BLaER1 (cell line): ENCODE results near the gene E2F2.

ENCODE experiments used
- H3K27ac ChIP-seq: shearing (Covaris generic); formaldehyde crosslinking; 2 replicates; pipeline ENCODE4 v1.8.1; 2022
- H3K27me3 ChIP-seq: shearing (Covaris generic); formaldehyde crosslinking; 2 replicates; pipeline ENCODE4 v1.8.1; 2022
- H3K36me3 ChIP-seq: shearing (Covaris generic); formaldehyde crosslinking; 2 replicates; pipeline ENCODE4 v1.8.1; 2022
- H3K4me1 ChIP-seq: shearing (Covaris generic); formaldehyde crosslinking; 2 replicates; pipeline ENCODE4 v1.8.1; 2022
- H3K4me2 ChIP-seq: shearing (Covaris generic); formaldehyde crosslinking; 2 replicates; pipeline ENCODE4 v1.8.1; 2022
- H3K4me3 ChIP-seq: shearing (Covaris generic); formaldehyde crosslinking; 2 replicates; pipeline ENCODE4 v1.8.1; 2022
- H3K9ac ChIP-seq: shearing (Covaris generic); formaldehyde crosslinking; 2 replicates; pipeline ENCODE4 v1.8.1; 2022
- H3K9me3 ChIP-seq: shearing (Covaris generic); formaldehyde crosslinking; 2 replicates; pipeline ENCODE4 v1.8.1; 2022
- H4K20me1 ChIP-seq: shearing (Covaris generic); formaldehyde crosslinking; 2 replicates; pipeline ENCODE4 v1.8.1; 2022
- Cebpa-rat ChIP-seq: shearing (Covaris generic); IDR thresholded peaks from 2 replicates; pipeline ENCODE4 v1.8.1; 2022

Gene E2F2

GRCh38 chr1:23526329-23527041 is 4.5 kb downstream of the E2F2 start:
- no peak for TF ChIP-seq Cebpa-rat
- Histone ChIP-seq H3K27ac (peak overlapping the region; percentile 100), H3K9me3 (no peaks in the 10 kb centered on the region), H3K4me1 (peaks cover 89% of the 10 kb centered on the region), H3K4me2 (peak overlapping the region; percentile 94), H3K27me3 (no peaks in the 10 kb centered on the region), H3K36me3 (peaks cover 49% of the 10 kb centered on the region), H3K4me3 (peak overlapping the region; percentile 91), H4K20me1 (peaks cover 39% of the 10 kb centered on the region; the same call in 1 of the 2 replicates), H3K9ac (peak overlapping the region; percentile 99)

GRCh38 chr1:23525558-23526250 is 5.3 kb downstream of the E2F2 start:
- Histone ChIP-seq H3K27me3 (no peaks in the 10 kb centered on the region), H3K4me1 (peaks cover 94% of the 10 kb centered on the region), H3K4me2 (peak overlapping the region; percentile 94), H3K4me3 (peak overlapping the region; percentile 91), H3K27ac (peak overlapping the region; percentile 100), H3K36me3 (peaks cover 57% of the 10 kb centered on the region), H4K20me1 (peaks cover 46% of the 10 kb centered on the region), H3K9ac (peak overlapping the region; percentile 99), H3K9me3 (no peaks in the 10 kb centered on the region)
- no peak for TF ChIP-seq Cebpa-rat

- Histone ChIP-seq H3K36me3 (peaks cover 65% of the 10 kb centered on the region), H3K4me1 (peaks cover 94% of the 10 kb centered on the region), H3K4me3 (peak overlapping the region; percentile 91), H3K27me3 (no peaks in the 10 kb centered on the region), H3K9ac (peak overlapping the region; percentile 99), H4K20me1 (peaks cover 52% of the 10 kb centered on the region), H3K27ac (peak overlapping the region; percentile 100), H3K9me3 (no peaks in the 10 kb centered on the region), H3K4me2 (peak overlapping the region; percentile 94)
- no peak for TF ChIP-seq Cebpa-rat
These were observed 6.2 kb downstream of the E2F2 start for GRCh38 chr1:23524716-23525401.

GRCh38 chr1:23524163-23524562 is 6.9 kb downstream of the E2F2 start:
- Histone ChIP-seq H3K9me3 (no peaks in the 10 kb centered on the region), H3K9ac (peak overlapping the region; percentile 99), H3K4me1 (peaks cover 89% of the 10 kb centered on the region), H3K4me2 (peak overlapping the region; percentile 94), H3K36me3 (peaks cover 72% of the 10 kb centered on the region), H4K20me1 (peaks cover 57% of the 10 kb centered on the region), H3K4me3 (peak overlapping the region; percentile 52), H3K27me3 (no peaks in the 10 kb centered on the region), H3K27ac (peak overlapping the region; percentile 100)
- no peak for TF ChIP-seq Cebpa-rat

GRCh38 chr1:23522244-23522982 is 8.6 kb downstream of the E2F2 start:
- Histone ChIP-seq H3K4me2 (peak overlapping the region; percentile 94), H3K4me3 (no peak overlapping the region), H3K9me3 (no peaks in the 10 kb centered on the region), H3K27ac (peak overlapping the region; percentile 100), H3K4me1 (peaks cover 74% of the 10 kb centered on the region), H3K9ac (peak overlapping the region; percentile 13; the same call in 1 of the 2 replicates), H3K36me3 (peaks cover 83% of the 10 kb centered on the region), H4K20me1 (peaks cover 64% of the 10 kb centered on the region), H3K27me3 (no peaks in the 10 kb centered on the region)
- no peak for TF ChIP-seq Cebpa-rat

- H3K36me3 ChIP-seq: peaks cover 83% of the 10 kb centered on the region
- TF ChIP-seq Cebpa-rat: no peak
- peak overlapping the region; percentile 38; the same call in 1 of the 2 replicates for H3K9ac ChIP-seq
- peak overlapping the region; percentile 68 for H3K27ac ChIP-seq
- H3K4me3 ChIP-seq: no peak overlapping the region
- H3K4me2 ChIP-seq: peak overlapping the region; percentile 57
- no peaks in the 10 kb centered on the region for H3K27me3 ChIP-seq
- peaks cover 66% of the 10 kb centered on the region for H3K4me1 ChIP-seq
- H4K20me1 ChIP-seq: peaks cover 69% of the 10 kb centered on the region
- H3K9me3 ChIP-seq: no peaks in the 10 kb centered on the region
These were observed 9.4 kb downstream of the E2F2 start for GRCh38 chr1:23521588-23521987.

- Histone ChIP-seq H3K9ac (no peak overlapping the region), H3K9me3 (no peaks in the 10 kb centered on the region), H3K4me1 (peaks cover 29% of the 10 kb centered on the region), H3K4me2 (no peak overlapping the region), H3K4me3 (no peak overlapping the region), H3K27ac (no peak overlapping the region), H3K36me3 (peaks cover 100% of the 10 kb centered on the region), H3K27me3 (no peaks in the 10 kb centered on the region), H4K20me1 (peaks cover 93% of the 10 kb centered on the region)
- TF ChIP-seq Cebpa-rat: no peak
These were observed 13.5 kb downstream of the E2F2 start for GRCh38 chr1:23517581-23517980.

GRCh38 chr1:23515905-23516304 is 15.1 kb downstream of the E2F2 start:
- Histone ChIP-seq H3K9ac (no peak overlapping the region), H3K9me3 (no peaks in the 10 kb centered on the region), H4K20me1 (peaks cover 93% of the 10 kb centered on the region), H3K4me2 (no peak overlapping the region), H3K4me1 (peaks cover 12% of the 10 kb centered on the region), H3K27ac (0 out of 2 replicates have a peak overlapping the region, but pooled peaks have one; percentile 14), H3K27me3 (no peaks in the 10 kb centered on the region), H3K36me3 (peaks cover 100% of the 10 kb centered on the region), H3K4me3 (no peak overlapping the region)
- TF ChIP-seq Cebpa-rat: no peak

GRCh38 chr1:23514111-23514679 is 16.8 kb downstream of the E2F2 start:
- H3K9ac ChIP-seq: no peak overlapping the region
- no peak overlapping the region for H3K27ac ChIP-seq
- no peaks in the 10 kb centered on the region for H3K27me3 ChIP-seq
- H3K36me3 ChIP-seq: peaks cover 100% of the 10 kb centered on the region
- H4K20me1 ChIP-seq: peaks cover 98% of the 10 kb centered on the region
- no peak overlapping the region for H3K4me2 ChIP-seq
- H3K9me3 ChIP-seq: no peaks in the 10 kb centered on the region
- no peak overlapping the region for H3K4me3 ChIP-seq
- TF ChIP-seq Cebpa-rat: no peak
- peaks cover 4% of the 10 kb centered on the region; the same call in 1 of the 2 replicates for H3K4me1 ChIP-seq
